ENCODE data around the gene TLR9.
"Not testable (repeated sequence)": the region's sequence is repeated elsewhere in the genome, so short reads cannot be mapped to it uniquely, and the experiment has no call there.

The TLR9 gene

GRCh38 chr3:52185311-52185710 is 40.1 kb downstream of the TLR9 start:
- H3K27me3 ChIP-seq: no peaks in the 10 kb centered on the region
- H3K4me2 ChIP-seq: 0 out of 2 replicates have a peak overlapping the region, but pooled peaks have one; percentile 21
- no peak overlapping the region for H3K4me3 ChIP-seq
- H3K9me3 ChIP-seq: no peaks in the 10 kb centered on the region
- H4K20me1 ChIP-seq: no peaks in the 10 kb centered on the region
- peaks cover 48% of the 10 kb centered on the region for H3K4me1 ChIP-seq
- no peak overlapping the region for H3K27ac ChIP-seq
- no peak overlapping the region for H3K9ac ChIP-seq
- H3K36me3 ChIP-seq: no peaks in the 10 kb centered on the region
- no peak for TF ChIP-seq Cebpa-rat (IDR thresholded peaks at IDR 0.05)

DNA sequence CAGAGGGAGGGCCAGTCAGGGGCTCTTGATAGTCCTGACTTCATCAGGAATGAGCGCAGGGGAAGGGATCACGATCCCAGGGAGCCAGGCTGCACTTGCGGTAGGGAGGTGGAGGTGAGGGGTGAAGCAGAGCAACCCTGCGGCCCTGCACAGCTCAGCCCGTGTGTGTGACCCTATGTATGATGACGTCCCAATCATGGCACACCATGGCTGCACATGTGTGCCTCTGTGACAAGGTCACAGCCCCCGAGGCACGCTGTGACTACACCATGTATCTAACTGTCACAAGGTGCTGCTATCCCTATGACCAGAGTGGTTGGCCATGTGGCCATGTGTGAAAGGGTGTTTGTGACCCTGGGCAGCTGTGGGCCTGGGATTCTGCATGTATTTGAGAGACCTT is 40.8 kb downstream of the TLR9 start:
- no peak for TF ChIP-seq Cebpa-rat (IDR thresholded peaks at IDR 0.05)
- Histone ChIP-seq H3K27ac (peak overlapping the region; percentile 74), H3K27me3 (no peaks in the 10 kb centered on the region), H3K4me2 (peak overlapping the region; percentile 80), H3K4me3 (no peak overlapping the region), H4K20me1 (no peaks in the 10 kb centered on the region), H3K4me1 (peaks cover 48% of the 10 kb centered on the region), H3K9me3 (no peaks in the 10 kb centered on the region), H3K9ac (no peak overlapping the region), H3K36me3 (no peaks in the 10 kb centered on the region)

- H3K27ac ChIP-seq: peak overlapping the region; percentile 74
- no peak overlapping the region for H3K4me3 ChIP-seq
- no peaks in the 10 kb centered on the region for H4K20me1 ChIP-seq
- no peaks in the 10 kb centered on the region for H3K9me3 ChIP-seq
- H3K36me3 ChIP-seq: no peaks in the 10 kb centered on the region
- peaks cover 44% of the 10 kb centered on the region for H3K4me1 ChIP-seq
- peak overlapping the region; percentile 4; the same call in 1 of the 2 replicates for H3K9ac ChIP-seq
- TF ChIP-seq Cebpa-rat (IDR thresholded peaks at IDR 0.05): no peak
- H3K4me2 ChIP-seq: peak overlapping the region; percentile 80
- H3K27me3 ChIP-seq: no peaks in the 10 kb centered on the region
These were observed 41.5 kb downstream of the TLR9 start for GRCh38 chr3:52183786-52184445.

GRCh38 chr3:52182691-52183090 is 42.8 kb downstream of the TLR9 start:
- no peak for TF ChIP-seq Cebpa-rat (IDR thresholded peaks at IDR 0.05)
- no peak overlapping the region for H3K4me2 ChIP-seq
- no peaks in the 10 kb centered on the region for H3K27me3 ChIP-seq

GRCh38 chr3:52182196-52182595 is 43.2 kb downstream of the TLR9 start:
- H3K9me3 ChIP-seq: no peaks in the 10 kb centered on the region
- no peak overlapping the region for H3K27ac ChIP-seq
- no peak overlapping the region for H3K9ac ChIP-seq
- H4K20me1 ChIP-seq: no peaks in the 10 kb centered on the region
- H3K4me3 ChIP-seq: no peak overlapping the region
- no peak for TF ChIP-seq Cebpa-rat (IDR thresholded peaks at IDR 0.05)
- H3K36me3 ChIP-seq: no peaks in the 10 kb centered on the region
- no peak overlapping the region for H3K4me2 ChIP-seq
- peaks cover 45% of the 10 kb centered on the region for H3K4me1 ChIP-seq
- H3K27me3 ChIP-seq: no peaks in the 10 kb centered on the region

More at GRCh38 chr3:52182691-52183090, 42.8 kb downstream of the TLR9 start:
- no peaks in the 10 kb centered on the region for H3K36me3 ChIP-seq
- H3K9ac ChIP-seq: no peak overlapping the region
- no peaks in the 10 kb centered on the region for H3K9me3 ChIP-seq
- no peaks in the 10 kb centered on the region for H4K20me1 ChIP-seq
- H3K4me1 ChIP-seq: peaks cover 40% of the 10 kb centered on the region
- H3K27ac ChIP-seq: no peak overlapping the region
- no peak overlapping the region for H3K4me3 ChIP-seq

GRCh38 chr3:52181543-52181942 is 43.9 kb downstream of the TLR9 start:
- Histone ChIP-seq H3K27ac (no peak overlapping the region), H3K9ac (no peak overlapping the region), H3K27me3 (no peaks in the 10 kb centered on the region), H4K20me1 (no peaks in the 10 kb centered on the region), H3K9me3 (no peaks in the 10 kb centered on the region), H3K36me3 (no peaks in the 10 kb centered on the region), H3K4me1 (peaks cover 52% of the 10 kb centered on the region), H3K4me3 (no peak overlapping the region), H3K4me2 (no peak overlapping the region)
- TF ChIP-seq Cebpa-rat (IDR thresholded peaks at IDR 0.05): no peak

GRCh38 chr3:52178537-52178936 is 46.9 kb downstream of the TLR9 start:
- no peaks in the 10 kb centered on the region for H4K20me1 ChIP-seq
- TF ChIP-seq Cebpa-rat (IDR thresholded peaks at IDR 0.05): no peak
- no peaks in the 10 kb centered on the region for H3K36me3 ChIP-seq
- no peaks in the 10 kb centered on the region for H3K9me3 ChIP-seq
- H3K4me1 ChIP-seq: peaks cover 33% of the 10 kb centered on the region
- H3K27ac ChIP-seq: no peak overlapping the region
- no peak overlapping the region for H3K4me2 ChIP-seq
- no peak overlapping the region for H3K9ac ChIP-seq
- H3K4me3 ChIP-seq: no peak overlapping the region
- H3K27me3 ChIP-seq: no peaks in the 10 kb centered on the region

GRCh38 chr3:52178126-52178525 is 47.3 kb downstream of the TLR9 start:
- not testable (repeated sequence) for H4K20me1 ChIP-seq, H3K9me3 ChIP-seq, H3K36me3 ChIP-seq, H3K4me2 ChIP-seq, H3K27ac ChIP-seq, H3K27me3 ChIP-seq, H3K9ac ChIP-seq, H3K4me3 ChIP-seq
- H3K4me1 ChIP-seq: peaks cover 32% of the 10 kb centered on the region

- no peak for TF ChIP-seq Cebpa-rat (IDR thresholded peaks at IDR 0.05)
- H3K4me1 ChIP-seq: peaks cover 28% of the 10 kb centered on the region
- H3K9me3 ChIP-seq: no peaks in the 10 kb centered on the region
- no peak overlapping the region for H3K4me3 ChIP-seq
- no peaks in the 10 kb centered on the region for H4K20me1 ChIP-seq
- no peaks in the 10 kb centered on the region for H3K27me3 ChIP-seq
- no peak overlapping the region; the same call in 1 of the 2 replicates for H3K27ac ChIP-seq
- no peak overlapping the region for H3K4me2 ChIP-seq
- no peak overlapping the region for H3K9ac ChIP-seq
- no peaks in the 10 kb centered on the region for H3K36me3 ChIP-seq
These were observed 47.8 kb downstream of the TLR9 start for GRCh38 chr3:52177701-52178042.

DNA sequence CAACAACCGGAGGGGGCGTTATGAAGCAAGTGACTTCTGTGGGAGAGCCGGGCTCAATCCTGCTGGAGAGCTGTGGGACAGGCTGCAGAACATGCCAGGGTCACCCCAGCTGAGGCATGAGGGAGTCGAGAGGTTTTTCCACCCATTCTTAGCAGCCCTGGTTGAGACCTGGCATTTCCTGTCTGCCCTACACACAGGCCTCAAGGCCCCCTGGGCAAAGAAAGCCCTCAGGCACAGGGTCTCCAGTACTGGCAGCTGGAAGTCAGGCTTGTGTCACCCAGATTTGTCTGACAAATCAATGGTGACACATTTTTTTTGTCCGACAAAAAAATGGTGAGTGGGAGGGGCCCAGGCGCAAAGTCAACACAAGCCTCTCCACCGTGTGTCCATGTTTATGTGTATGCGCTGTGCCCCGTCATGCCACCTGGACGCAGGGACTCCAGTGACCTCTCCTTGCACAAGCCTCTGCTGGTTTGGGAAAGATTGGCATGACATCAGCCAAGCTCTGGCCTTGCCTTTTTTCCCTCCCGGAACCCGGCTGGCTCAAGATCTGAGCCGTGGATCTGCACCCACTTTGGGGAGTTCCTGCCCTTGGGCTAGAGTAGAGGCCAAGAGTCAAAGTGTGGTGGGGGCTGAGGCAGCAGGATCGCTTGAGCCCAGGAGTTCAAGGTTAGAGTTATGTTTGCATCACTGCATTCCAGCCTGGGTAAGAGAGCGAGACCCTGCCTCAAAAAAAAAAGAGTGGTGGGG is 48.3 kb downstream of the TLR9 start:
- Histone ChIP-seq H3K9ac (peak overlapping the region; percentile 24; the same call in 1 of the 2 replicates), H3K36me3 (no peaks in the 10 kb centered on the region), H3K4me1 (peaks cover 24% of the 10 kb centered on the region), H3K27ac (peak overlapping the region; percentile 44; the same call in 1 of the 2 replicates), H3K4me2 (peak overlapping the region; percentile 72), H4K20me1 (no peaks in the 10 kb centered on the region), H3K27me3 (no peaks in the 10 kb centered on the region), H3K4me3 (no peak overlapping the region), H3K9me3 (no peaks in the 10 kb centered on the region)
- no peak for TF ChIP-seq Cebpa-rat (IDR thresholded peaks at IDR 0.05)

Data from BLaER1 (cell line).